ENCODE data around the gene IQCE. TPM values are rescaled to one million over a fixed set of nuclear protein-coding genes. Genes with fewer than 3 reads are reported as not detected.

Gene IQCE
- total RNA-seq, 1 experiment from 2014 or later, result 13.4 TPM

- TF ChIP-seq CTCF (IDR thresholded peaks at IDR 0.05; ENCODE audit: insufficient read depth in 1 of 2, low read depth in 1 of 2, low read length in 1 of 2, severe bottlenecking in 1 of 2, unreplicated experiment in 1 of 2), result no peak
Observed at GRCh38 chr7:2624293-2624886, 65.6 kb downstream of the IQCE start.

GRCh38 chr7:2626498-2627117, 67.8 kb downstream of the IQCE start:
- no peaks in the 10 kb centered on the region for H3K27me3 ChIP-seq (replicated peaks; ENCODE audit: control insufficient read depth, insufficient read depth, low read length)
- no TSS peak for BruUV-seq (replicated peaks)
- TF ChIP-seq CTCF (IDR thresholded peaks at IDR 0.05; ENCODE audit: insufficient read depth in 1 of 2, low read depth in 1 of 2, low read length in 1 of 2, severe bottlenecking in 1 of 2, unreplicated experiment in 1 of 2), result no peak
- peaks cover 41% of the 10 kb centered on the region for H3K4me1 ChIP-seq
- Mint-ChIP-seq H3K9me3 (ENCODE audit: unreplicated experiment) (no peaks in the 10 kb centered on the region), H3K4me3 (ENCODE audit: unreplicated experiment) (no peak overlapping the region), H3K4me1 (ENCODE audit: low read depth, unreplicated experiment) (peaks cover 6% of the 10 kb centered on the region), H3K36me3 (ENCODE audit: insufficient read depth, unreplicated experiment) (peaks cover 6% of the 10 kb centered on the region), H3K27ac (ENCODE audit: unreplicated experiment) (no peak overlapping the region), H3K27me3 (ENCODE audit: insufficient read depth, unreplicated experiment) (no peaks in the 10 kb centered on the region)
- no peak for DNase-seq
- H3K36me3 ChIP-seq (ENCODE audit: control insufficient read depth, insufficient read depth, low read length), result no peaks in the 10 kb centered on the region
- intact Hi-C loops (cut with micrococcal nuclease; ENCODE audit: unreplicated experiment), result no loop called here
- no peaks in the 10 kb centered on the region for H3K9me3 ChIP-seq
- ChIA-PET POLR2A (no interaction called here), CTCF (no interaction called here)
- H3K4me3 ChIP-seq (ENCODE audit: low read depth, low read length), result no peak overlapping the region

More at GRCh38 chr7:2624293-2624886, 65.6 kb downstream of the IQCE start:
- H3K4me3 ChIP-seq (ENCODE audit: low read depth, low read length), result no peak overlapping the region
- H3K4me1 ChIP-seq, result peaks cover 36% of the 10 kb centered on the region
- no peaks in the 10 kb centered on the region for H3K27me3 Mint-ChIP-seq (ENCODE audit: insufficient read depth, unreplicated experiment)
- H3K9me3 ChIP-seq, result no peaks in the 10 kb centered on the region
- H3K27me3 ChIP-seq (replicated peaks; ENCODE audit: control insufficient read depth, insufficient read depth, low read length), result no peaks in the 10 kb centered on the region
- H3K36me3 Mint-ChIP-seq (ENCODE audit: insufficient read depth, unreplicated experiment), result no peaks in the 10 kb centered on the region
- H3K9me3 Mint-ChIP-seq (ENCODE audit: unreplicated experiment), result no peaks in the 10 kb centered on the region
- H3K36me3 ChIP-seq (ENCODE audit: control insufficient read depth, insufficient read depth, low read length), result no peaks in the 10 kb centered on the region
- DNase-seq, result no peak
- CTCF ChIA-PET, result no interaction called here
- no peak overlapping the region for H3K27ac Mint-ChIP-seq (ENCODE audit: unreplicated experiment)
- POLR2A ChIA-PET, result no interaction called here
- no peak overlapping the region for H3K4me3 Mint-ChIP-seq (ENCODE audit: unreplicated experiment)
- no TSS peak for BruUV-seq (replicated peaks)
- intact Hi-C loops (cut with micrococcal nuclease; ENCODE audit: unreplicated experiment), result no loop called here
- H3K4me1 Mint-ChIP-seq (ENCODE audit: low read depth, unreplicated experiment), result peaks cover 7% of the 10 kb centered on the region

- ChIA-PET POLR2A (no interaction called here), CTCF (no interaction called here)
- no TSS peak for BruUV-seq (replicated peaks)
- Mint-ChIP-seq H3K36me3 (ENCODE audit: insufficient read depth, unreplicated experiment) (peaks cover 6% of the 10 kb centered on the region), H3K27ac (ENCODE audit: unreplicated experiment) (peak overlapping the region; percentile 32), H3K9me3 (ENCODE audit: unreplicated experiment) (no peaks in the 10 kb centered on the region), H3K4me3 (ENCODE audit: unreplicated experiment) (no peak overlapping the region), H3K4me1 (ENCODE audit: low read depth, unreplicated experiment) (peaks cover 6% of the 10 kb centered on the region), H3K27me3 (ENCODE audit: insufficient read depth, unreplicated experiment) (no peaks in the 10 kb centered on the region)
- no peak for TF ChIP-seq CTCF (IDR thresholded peaks at IDR 0.05; ENCODE audit: insufficient read depth in 1 of 2, low read depth in 1 of 2, low read length in 1 of 2, severe bottlenecking in 1 of 2, unreplicated experiment in 1 of 2)
- DNase-seq, result no peak
- Histone ChIP-seq H3K27me3 (replicated peaks; ENCODE audit: control insufficient read depth, insufficient read depth, low read length) (no peaks in the 10 kb centered on the region), H3K9me3 (no peaks in the 10 kb centered on the region), H3K36me3 (ENCODE audit: control insufficient read depth, insufficient read depth, low read length) (no peaks in the 10 kb centered on the region), H3K4me1 (peaks cover 37% of the 10 kb centered on the region), H3K4me3 (ENCODE audit: low read depth, low read length) (no peak overlapping the region)
- intact Hi-C loops (cut with micrococcal nuclease; ENCODE audit: unreplicated experiment), result no loop called here
Observed at GRCh38 chr7:2627258-2628129, 68.7 kb downstream of the IQCE start.

All from Caco-2 (cell line).